HL-60/S4 (cell line): Measurements from ENCODE around the gene CHPF.

Experiments used
- in situ Hi-C: fragments of 300-500 bp; cut with MboI; formaldehyde crosslinking; loops from 2 replicates; pipeline ENCODE4 v1.14.3; 2022; ENCODE audit warnings: low sequenced_read_pairs

The CHPF gene

GRCh38 chr2:219499058-219499307 is 44.6 kb downstream of the CHPF start:
- in situ Hi-C loops: no loop called here

- in situ Hi-C loops: no loop called here
These were observed 45.1 kb downstream of the CHPF start, which contains the start of gene GMPPA for GRCh38 chr2:219498280-219499057. Gene GMPPA, plus strand, starts transcription at chr2:219498891. Its CDS starts 1,085 bp downstream, at chr2:219499976.

- in situ Hi-C loops: no loop called here
These were observed 45.9 kb downstream of the CHPF start for GRCh38 chr2:219497495-219498279.

- in situ Hi-C loops: no loop called here
These were observed 46.6 kb downstream of the CHPF start for GRCh38 chr2:219496825-219497494.

- in situ Hi-C loops: no loop called here
These were observed 47.3 kb downstream of the CHPF start for GRCh38 chr2:219496247-219496824.

- in situ Hi-C loops: no loop called here
These were observed 48.0 kb downstream of the CHPF start for GRCh38 chr2:219495531-219496122.

GRCh38 chr2:219494952-219495530 is 48.6 kb downstream of the CHPF start:
- in situ Hi-C loops: no loop called here

- in situ Hi-C loops: no loop called here
These were observed 50.5 kb downstream of the CHPF start for GRCh38 chr2:219493086-219493485.

- in situ Hi-C loops: no loop called here
These were observed 51.0 kb downstream of the CHPF start for GRCh38 chr2:219492575-219492974.

GRCh38 chr2:219491278-219491963 is 52.2 kb downstream of the CHPF start:
- in situ Hi-C loops: no loop called here

GRCh38 chr2:219490600-219491130 is 52.9 kb downstream of the CHPF start:
- in situ Hi-C loops: no loop called here

- in situ Hi-C loops: no loop called here
These were observed 53.4 kb downstream of the CHPF start for GRCh38 chr2:219490186-219490585.

GRCh38 chr2:219489315-219489714 is 54.3 kb downstream of the CHPF start:
- in situ Hi-C loops: no loop called here
